Neural progenitor cell (in vitro differentiated cells): ENCODE data around the gene KCNJ15.

Experiments
- CTCF ChIP-seq: fragments of 200-600 bp; sonication (generic); IDR thresholded peaks from 2 replicates; pipeline ENCODE4 v1.5.1; 2017; ENCODE audit warnings: antibody characterized with exemption, mild to moderate bottlenecking
- EZH2 ChIP-seq: fragments of 200-600 bp; sonication (generic); IDR thresholded peaks from 2 replicates; pipeline ENCODE4 v1.6.1; 2017; ENCODE audit warnings: antibody characterized with exemption, mild to moderate bottlenecking, moderate library complexity

GRCh38 chr21:38310646-38311485 is 54.1 kb downstream of the KCNJ15 start:
- TF ChIP-seq CTCF (no peak), EZH2 (no peak)
